ENCODE results near the gene ANKS1A.

Gene ANKS1A

GRCh38 chr6:35059596-35060345, 170.7 kb downstream of the ANKS1A start:
- TF ChIP-seq CTCF (IDR thresholded peaks at IDR 0.05; ENCODE audit: unreplicated experiment in 3 of 3): no peak

GRCh38 chr6:35061102-35061615, 172.1 kb downstream of the ANKS1A start:
- Mint-ChIP-seq H3K4me3 (no peak overlapping the region), H3K9me3 (no peaks in the 10 kb centered on the region), H3K27me3 (ENCODE audit: low read depth) (peaks cover 3% of the 10 kb centered on the region), H3K27ac (no peak overlapping the region), H3K4me1 (peaks cover 15% of the 10 kb centered on the region), H3K36me3 (ENCODE audit: low read depth) (peaks cover 47% of the 10 kb centered on the region)
- TF ChIP-seq CTCF (IDR thresholded peaks at IDR 0.05; ENCODE audit: unreplicated experiment in 3 of 3): no peak

More at GRCh38 chr6:35059596-35060345, 170.7 kb downstream of the ANKS1A start:
- no peak overlapping the region for H3K27ac Mint-ChIP-seq
- peaks cover 46% of the 10 kb centered on the region for H3K36me3 Mint-ChIP-seq (ENCODE audit: low read depth)
- H3K9me3 Mint-ChIP-seq: no peaks in the 10 kb centered on the region
- peaks cover 15% of the 10 kb centered on the region for H3K4me1 Mint-ChIP-seq
- H3K4me3 Mint-ChIP-seq: no peak overlapping the region
- H3K27me3 Mint-ChIP-seq (ENCODE audit: low read depth): peaks cover 3% of the 10 kb centered on the region

GRCh38 chr6:35061651-35062410, 172.8 kb downstream of the ANKS1A start:
- peaks cover 15% of the 10 kb centered on the region for H3K4me1 Mint-ChIP-seq

GRCh38 chr6:35062676-35063574, 173.9 kb downstream of the ANKS1A start:
- Mint-ChIP-seq H3K4me3 (no peak overlapping the region), H3K4me1 (peaks cover 9% of the 10 kb centered on the region), H3K27ac (peak overlapping the region in 1 of 3 experiments; percentile 41), H3K9me3 (no peaks in the 10 kb centered on the region), H3K36me3 (ENCODE audit: low read depth) (peaks cover 40% of the 10 kb centered on the region), H3K27me3 (ENCODE audit: low read depth) (peaks cover 3% of the 10 kb centered on the region)
- TF ChIP-seq CTCF (IDR thresholded peaks at IDR 0.05; ENCODE audit: unreplicated experiment in 3 of 3): no peak

More at GRCh38 chr6:35061651-35062410, 172.8 kb downstream of the ANKS1A start:
- no peak for TF ChIP-seq CTCF (IDR thresholded peaks at IDR 0.05; ENCODE audit: unreplicated experiment in 3 of 3)
- Mint-ChIP-seq H3K36me3 (ENCODE audit: low read depth) (peaks cover 45% of the 10 kb centered on the region), H3K4me3 (no peak overlapping the region), H3K9me3 (no peaks in the 10 kb centered on the region), H3K27ac (no peak overlapping the region), H3K27me3 (ENCODE audit: low read depth) (peaks cover 3% of the 10 kb centered on the region)

GRCh38 chr6:35063701-35064280, 174.7 kb downstream of the ANKS1A start:
- Mint-ChIP-seq H3K4me1 (peaks cover under 1% of the 10 kb centered on the region), H3K9me3 (no peaks in the 10 kb centered on the region), H3K36me3 (ENCODE audit: low read depth) (peaks cover 40% of the 10 kb centered on the region), H3K27me3 (ENCODE audit: low read depth) (peaks cover 3% of the 10 kb centered on the region), H3K4me3 (no peak overlapping the region), H3K27ac (peak overlapping the region in 1 of 3 experiments; percentile 41)
- TF ChIP-seq CTCF (IDR thresholded peaks at IDR 0.05; ENCODE audit: unreplicated experiment in 3 of 3): no peak
